Neural progenitor cell (in vitro differentiated cells): ENCODE data around the gene RAB13.

ENCODE experiments used
- EZH2 ChIP-seq: fragments of 200-600 bp; sonication (generic); IDR thresholded peaks from 2 replicates; pipeline ENCODE4 v1.6.1; 2017; ENCODE audit warnings: antibody characterized with exemption, mild to moderate bottlenecking, moderate library complexity
- EZH2phosphoT487 ChIP-seq: fragments of 200-600 bp; sonication (generic); IDR thresholded peaks from 2 replicates; pipeline ENCODE4 v1.6.1; 2017; ENCODE audit warnings: antibody characterized with exemption
- TF ChIP-seq, protein P1 (sequence below): fragments of 200-600 bp; sonication (generic); IDR thresholded peaks from 2 replicates; pipeline ENCODE4 v1.5.1; 2017; ENCODE audit warnings: antibody characterized with exemption, mild to moderate bottlenecking

DNA sequence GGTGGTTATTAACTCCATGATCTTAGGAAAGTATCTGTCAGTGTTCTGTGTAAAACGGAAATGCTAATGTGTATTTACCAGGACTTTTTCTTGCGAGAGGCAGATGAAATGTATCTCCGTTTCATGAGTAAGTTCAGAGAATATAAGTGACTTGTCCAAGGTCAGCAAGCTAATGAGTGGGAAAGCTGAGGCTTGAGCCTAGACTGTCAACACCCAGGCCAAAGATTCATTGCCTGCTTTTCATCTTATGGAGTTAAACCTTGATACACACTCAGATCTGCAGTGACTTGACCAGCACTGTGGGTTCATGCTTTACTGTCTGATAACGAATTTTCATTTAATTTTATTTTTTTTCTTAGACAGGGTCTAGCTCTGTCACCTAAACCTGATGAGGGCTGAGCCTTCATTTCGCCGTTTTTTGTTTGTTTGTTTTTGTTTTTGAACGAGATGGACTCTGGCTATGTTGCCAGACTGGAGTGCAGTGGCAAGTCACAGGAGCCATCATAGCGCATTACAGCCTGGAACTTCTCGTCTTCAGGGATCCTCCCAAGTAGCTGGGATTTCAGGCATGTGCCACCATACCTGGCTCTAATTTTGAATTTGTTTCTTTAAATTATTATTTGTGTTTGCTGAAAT, 7.7 kb downstream of the RAB13 start:
- TF ChIP-seq EZH2 (no peak), EZH2phosphoT487 (no peak)
- TF ChIP-seq, protein P1, sequence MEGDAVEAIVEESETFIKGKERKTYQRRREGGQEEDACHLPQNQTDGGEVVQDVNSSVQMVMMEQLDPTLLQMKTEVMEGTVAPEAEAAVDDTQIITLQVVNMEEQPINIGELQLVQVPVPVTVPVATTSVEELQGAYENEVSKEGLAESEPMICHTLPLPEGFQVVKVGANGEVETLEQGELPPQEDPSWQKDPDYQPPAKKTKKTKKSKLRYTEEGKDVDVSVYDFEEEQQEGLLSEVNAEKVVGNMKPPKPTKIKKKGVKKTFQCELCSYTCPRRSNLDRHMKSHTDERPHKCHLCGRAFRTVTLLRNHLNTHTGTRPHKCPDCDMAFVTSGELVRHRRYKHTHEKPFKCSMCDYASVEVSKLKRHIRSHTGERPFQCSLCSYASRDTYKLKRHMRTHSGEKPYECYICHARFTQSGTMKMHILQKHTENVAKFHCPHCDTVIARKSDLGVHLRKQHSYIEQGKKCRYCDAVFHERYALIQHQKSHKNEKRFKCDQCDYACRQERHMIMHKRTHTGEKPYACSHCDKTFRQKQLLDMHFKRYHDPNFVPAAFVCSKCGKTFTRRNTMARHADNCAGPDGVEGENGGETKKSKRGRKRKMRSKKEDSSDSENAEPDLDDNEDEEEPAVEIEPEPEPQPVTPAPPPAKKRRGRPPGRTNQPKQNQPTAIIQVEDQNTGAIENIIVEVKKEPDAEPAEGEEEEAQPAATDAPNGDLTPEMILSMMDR: no peak
